ENCODE results near the gene RPLP2.

RPLP2 gene

GRCh38 chr11:836700-837099 is 26.9 kb downstream of the RPLP2 start:
- H3K36me3 ChIP-seq (ENCODE audit: control insufficient read depth in 2 of 2, insufficient read depth in 1 of 2, low read length in 2 of 2), result peaks cover 0 to 63% of the 10 kb centered on the region in 2 experiments; a peak in 1 of 3 replicates
- no peaks in the 10 kb centered on the region; the same call in 1 of the 2 replicates for H3K4me1 ChIP-seq (ENCODE audit: control insufficient read depth, insufficient read depth, low read length)
- ChIA-PET CTCF (no interaction called here), POLR2A (interaction anchor here (0.9 to 15.0 kb wide), 3 partner anchors 9 to 46 kb away, joined by 3 to 202 read pairs (median 3); partner anchors contain the start of genes CEND1, CRACR2B and PNPLA2)
- no peaks in the 10 kb centered on the region for H3K9me3 ChIP-seq (ENCODE audit: control insufficient read depth, insufficient read depth, low read depth, low read length)
- no peak for TF ChIP-seq ZNF510 (tag by site-specific recombination; IDR thresholded peaks at IDR 0.05; ENCODE audit: insufficient replicate concordance)
- TF ChIP-seq HOXC10 (CRISPR knock-in tag; IDR thresholded peaks at IDR 0.05), result no peak
- H3K27ac ChIP-seq (ENCODE audit: extremely low read depth, low read depth, low read length), result no peak overlapping the region
- no peak overlapping the region for H3K4me3 ChIP-seq (ENCODE audit: low read depth, low read length)

GRCh38 chr11:837189-837989 is 27.6 kb downstream of the RPLP2 start:
- Histone ChIP-seq H3K27ac (ENCODE audit: extremely low read depth, low read depth, low read length) (no peak overlapping the region), H3K4me3 (ENCODE audit: low read depth, low read length) (no peak overlapping the region), H3K36me3 (ENCODE audit: control insufficient read depth in 2 of 2, insufficient read depth in 1 of 2, low read length in 2 of 2) (peaks cover 0 to 63% of the 10 kb centered on the region in 2 experiments; a peak in 1 of 3 replicates), H3K4me1 (ENCODE audit: control insufficient read depth, insufficient read depth, low read length) (no peaks in the 10 kb centered on the region; the same call in 1 of the 2 replicates), H3K9me3 (ENCODE audit: control insufficient read depth, insufficient read depth, low read depth, low read length) (no peaks in the 10 kb centered on the region)
- CTCF ChIA-PET, result interaction anchor here (0.7 kb wide), 1 partner anchor 318 kb away, joined by 4 read pairs; no protein-coding TSS in a partner anchor
- POLR2A ChIA-PET, result interaction anchor here (1.2 to 15.0 kb wide), 3 partner anchors 21 to 47 kb away, joined by 3 to 202 read pairs (median 4); partner anchors contain the start of genes CEND1, PNPLA2 and RPLP2
- TF ChIP-seq GLIS2 (tag by site-specific recombination; IDR thresholded peaks at IDR 0.05) (peak; percentile 82), ZNF354C (tag by site-specific recombination; IDR thresholded peaks at IDR 0.05; ENCODE audit: borderline replicate concordance, low read depth) (no peak), ZNF214 (tag by site-specific recombination; IDR thresholded peaks at IDR 0.05; ENCODE audit: borderline replicate concordance) (no peak), ZBTB49 (tag by site-specific recombination; IDR thresholded peaks at IDR 0.05; ENCODE audit: low read depth) (no peak), WT1 (tag by site-specific recombination; IDR thresholded peaks at IDR 0.05) (no peak), ZNF658 (tag by site-specific recombination; IDR thresholded peaks at IDR 0.05) (no peak), ZBTB8A (tag by site-specific recombination; IDR thresholded peaks at IDR 0.05) (no peak), ZNF423 (tag by site-specific recombination; IDR thresholded peaks at IDR 0.05) (no peak), ZNF302 (tag by site-specific recombination; IDR thresholded peaks at IDR 0.05; ENCODE audit: low read depth) (no peak), ZNF394 (tag by site-specific recombination; IDR thresholded peaks at IDR 0.05; ENCODE audit: borderline replicate concordance) (no peak), ZNF341 (tag by site-specific recombination; IDR thresholded peaks at IDR 0.05; ENCODE audit: low read depth) (no peak), ZBTB21 (tag by site-specific recombination; IDR thresholded peaks at IDR 0.05) (no peak), ZNF555 (tag by site-specific recombination; conservative IDR thresholded peaks at IDR 0.05) (no peak), EGR2 (tag by site-specific recombination; IDR thresholded peaks at IDR 0.05; ENCODE audit: low read depth) (peak; percentile 81), ZNF426 (tag by site-specific recombination; IDR thresholded peaks at IDR 0.05) (no peak), AEBP2 (tag by site-specific recombination; IDR thresholded peaks at IDR 0.05; ENCODE audit: borderline replicate concordance) (no peak), KLF1 (tag by site-specific recombination; IDR thresholded peaks at IDR 0.05) (peak; percentile 72), ZFHX2 (tag by site-specific recombination; conservative IDR thresholded peaks at IDR 0.05) (peak; percentile 80), SETDB1 (IDR thresholded peaks at IDR 0.05; ENCODE audit: insufficient read length, low read length) (no peak), ZNF157 (tag by site-specific recombination; IDR thresholded peaks at IDR 0.05) (no peak), GLIS1 (tag by site-specific recombination; IDR thresholded peaks at IDR 0.05) (peak; percentile 48), ZNF2 (tag by site-specific recombination; IDR thresholded peaks at IDR 0.05) (no peak), ZNF10 (tag by site-specific recombination; IDR thresholded peaks at IDR 0.05) (no peak), SALL2 (tag by site-specific recombination; IDR thresholded peaks at IDR 0.05; ENCODE audit: borderline replicate concordance) (no peak), REST (tag by site-specific recombination; IDR thresholded peaks at IDR 0.05) (no peak)

Data from HEK293 (cell line).